K562 (cell line): ENCODE measurements around the gene CRIM1. TPM values are rescaled to one million over a fixed set of nuclear protein-coding genes. Genes with fewer than 3 reads are reported as not detected.
A peak's percentile ranks its signal among the peaks of the same experiment; 100 is the strongest.

Experiments
- ATAC-seq: fragments of 200-7000 bp; cut with Tn5 transposase; 3 replicates; pipeline ENCODE4 v1.9.1; 2020; ENCODE audit warnings: moderate library complexity
- BruUV-seq: library from RNA; stranded (reverse); fragments of 400-500 nt; replicated peaks from 2 replicates; lab custom pipeline; 2021; lab: Mats Ljungman, UMichigan
- CTCF ChIA-PET: fragments of 300-600 bp; formaldehyde crosslinking; extraction: SDS; loops from one replicate; lab custom pipeline; 2021; ENCODE audit warnings: low intra/inter-chr PET ratio; lab: Yijun Ruan, JAX
- POLR2A ChIA-PET: fragments of 300-600, 350-650 bp; sonication (Branson Sonifier 250); formaldehyde crosslinking; extraction: SDS; loops from one replicate; lab custom pipeline; 2021; ENCODE audit warnings: antibody characterized with exemption, inconsistent platforms; lab: Yijun Ruan, JAX
- DNase-seq, 4 experiments: peaks; one replicate each; pipeline versions ENCODE4 v3.0.0 to v3.0.0-alpha.2; 2011 to 2018; ENCODE audit warnings: low spot score in 3 of 4, mixed read lengths in 3 of 4; ENCODE audit errors: extremely low read depth in 1 of 4
- FAIRE-seq: peaks from 2 replicates; lab custom pipeline; 2011; peaks lifted over from hg19 to GRCh38; lab: Jason Lieb, UNC
- H2AFZ ChIP-seq: 2 replicates; pipeline ENCODE4 v1.6.0; 2011; ENCODE audit warnings: low read depth, low read length, control low read depth, inconsistent platforms
- H3K27ac ChIP-seq: fragments of 200-600 bp; 3 replicates; pipeline ENCODE4 v1.8.0; 2011; ENCODE audit warnings: low read depth, mild to moderate bottlenecking, control low read depth, inconsistent platforms, low read length, moderate library complexity, mixed read lengths; ENCODE audit errors: extremely low read depth
- H3K27me3 ChIP-seq, 2 experiments: fragments of 300-600 bp in 1 of 2; 2 replicates in 1 of 2; 3 replicates in 1 of 2; pipeline versions ENCODE4 v1.6.0 to v1.8.0; 2011; ENCODE audit warnings: inconsistent platforms in 2 of 2, low read length in 2 of 2, mild to moderate bottlenecking in 1 of 2, mixed read lengths in 1 of 2, moderate library complexity in 1 of 2; ENCODE audit not compliant: control insufficient read depth in 2 of 2, insufficient read depth in 2 of 2
- H3K36me3 ChIP-seq: fragments of 300-600 bp; 3 replicates; pipeline ENCODE4 v1.8.0; 2011; ENCODE audit warnings: mild to moderate bottlenecking, low read length, inconsistent platforms; ENCODE audit not compliant: control insufficient read depth, insufficient read depth
- H3K4me1 ChIP-seq, 2 experiments: fragments of 200-600 bp in 1 of 2; replicated peaks in 1 of 2; 2 replicates in 1 of 2; 3 replicates in 1 of 2; pipeline versions ENCODE4 v1.5.1 to v1.8.0; 2011; ENCODE audit warnings: inconsistent platforms in 2 of 2, low read length in 2 of 2, mild to moderate bottlenecking in 1 of 2, mixed read lengths in 1 of 2, moderate library complexity in 1 of 2; ENCODE audit not compliant: control insufficient read depth in 2 of 2, insufficient read depth in 2 of 2
- H3K4me2 ChIP-seq: 2 replicates; pipeline ENCODE4 v1.6.1; 2011; ENCODE audit warnings: low read length, control low read depth, inconsistent platforms, mixed read lengths; ENCODE audit not compliant: insufficient read depth
- H3K4me3 ChIP-seq: fragments of 200-600 bp; sonication (generic), shearing (Covaris generic); 2 replicates; pipeline ENCODE4 v1.5.1; 2016; ENCODE audit warnings: control low read depth, inconsistent platforms
- H3K79me2 ChIP-seq: fragments of 200-600 bp; 3 replicates; pipeline ENCODE4 v1.8.0; 2011; ENCODE audit warnings: low read length, inconsistent platforms; ENCODE audit not compliant: control insufficient read depth, insufficient read depth
- H3K9ac ChIP-seq, 2 experiments: 2 replicates each; pipeline versions ENCODE4 v1.6.0 to v1.6.1; 2011; ENCODE audit warnings: low read depth in 2 of 2, low read length in 2 of 2, control low read depth in 1 of 2, inconsistent platforms in 1 of 2, mild to moderate bottlenecking in 1 of 2, mixed read lengths in 1 of 2; ENCODE audit not compliant: insufficient read depth in 1 of 2
- H3K9me1 ChIP-seq: one replicate; pipeline ENCODE4 v1.6.0; 2011; ENCODE audit warnings: inconsistent platforms, mild to moderate bottlenecking, low read length, moderate library complexity; ENCODE audit not compliant: control insufficient read depth, insufficient read depth
- H3K9me3 ChIP-seq: replicated peaks from 2 replicates; pipeline ENCODE4 v1.5.1; 2011; ENCODE audit warnings: low read depth, low read length, inconsistent platforms; ENCODE audit not compliant: control insufficient read depth, insufficient read depth
- H4K20me1 ChIP-seq: replicated peaks from 2 replicates; pipeline ENCODE4 v1.6.1; 2011; ENCODE audit warnings: low read length, inconsistent platforms, mixed read lengths; ENCODE audit not compliant: control insufficient read depth, insufficient read depth
- CREM ChIP-seq: IDR thresholded peaks from 2 replicates; pipeline ENCODE4 v1.6.1; 2014; ENCODE audit warnings: antibody characterized with exemption, low read depth
- CTBP1 ChIP-seq: fragments of 450-650 bp; IDR thresholded peaks from 2 replicates; pipeline ENCODE4 v1.6.1; 2016; ENCODE audit warnings: borderline replicate concordance
- GABPB2 ChIP-seq: fragments of 250-450 bp; sonication (Bioruptor Pico); conservative IDR thresholded peaks from 2 replicates; pipeline ENCODE4 v1.5.1; 2021; ENCODE audit warnings: mild to moderate bottlenecking
- MAZ ChIP-seq, 2 experiments: fragments of 450-650 bp in 1 of 2; sonication (generic) in 1 of 2; formaldehyde crosslinking; IDR thresholded peaks in 1 of 2; conservative IDR thresholded peaks in 1 of 2; 2 replicates each; pipeline versions ENCODE4 v1.4.0 to v1.5.0; 2020; ENCODE audit warnings: mild to moderate bottlenecking in 1 of 2, missing genetic modification reagents in 1 of 2
- NR4A1 ChIP-seq, 2 experiments: fragments of 250-450 bp in 1 of 2; fragments of 450-650 bp in 1 of 2; sonication (Bioruptor Pico) in 1 of 2; IDR thresholded peaks; 2 replicates each; pipeline versions ENCODE4 v1.4.0 to v1.6.1; 2016 to 2020; ENCODE audit warnings: mild to moderate bottlenecking in 2 of 2, missing compliant biosample characterization in 1 of 2, missing genetic modification characterization in 1 of 2, moderate library complexity in 1 of 2
- RAD21 ChIP-seq, 2 experiments: fragments of 250-450 bp in 1 of 2; fragments of 450-650 bp in 1 of 2; sonication (Bioruptor Pico) in 1 of 2; formaldehyde crosslinking in 1 of 2; IDR thresholded peaks in 1 of 2; conservative IDR thresholded peaks in 1 of 2; 2 replicates each; pipeline versions ENCODE4 v1.4.0 to v1.8.0; 2020 to 2022; ENCODE audit warnings: mild to moderate bottlenecking in 2 of 2, moderate library complexity in 1 of 2
- SMC3 ChIP-seq: conservative IDR thresholded peaks from 2 replicates; pipeline ENCODE4 v1.6.1; 2011; ENCODE audit warnings: low read depth, low read length, improper control_type of control experiment; ENCODE audit not compliant: insufficient read depth
- ZNF699 ChIP-seq: fragments of 250-450 bp; sonication (Bioruptor Pico); IDR thresholded peaks from 2 replicates; pipeline ENCODE4 v1.8.0; 2021; ENCODE audit warnings: mild to moderate bottlenecking, moderate library complexity; ENCODE audit not compliant: insufficient replicate concordance
- in situ Hi-C: fragments of 300-500 bp; cut with MboI; formaldehyde crosslinking; loops from 4 replicates; pipeline ENCODE4 v1.15.0; 2018; ENCODE audit warnings: inconsistent platforms, mixed read lengths
- intact Hi-C: fragments of 100-400 bp; cut with micrococcal nuclease; formaldehyde crosslinking; loops from 2 replicates; pipeline ENCODE4 v1.14.2; 2022
- polyA plus RNA-seq, 8 experiments: library from polyadenylated mRNA; depleted of rRNA in 4 of 8; stranded (reverse) in 5 of 8; unstranded in 3 of 8; fragments of >200 nt; fragmentation: Nextera tagmentation in 2 of 8; fragmentation: Illumina TruSeq in 1 of 8; extraction: Ambion mirVana in 2 of 8; extraction: Trizol in 1 of 8; gene quantifications; 2 replicates each; pipeline versions ENCODE4 v1.2.1 to v1.2.3, GENCODE V29; 2011 to 2014; ENCODE audit warnings: inconsistent platforms in 1 of 8, missing spikeins in 1 of 8
- total RNA-seq, 7 experiments: library from RNA; depleted of rRNA in 6 of 7; stranded (reverse); fragments of >200 nt in 6 of 7; fragmentation: Illumina TruSeq in 2 of 7; extraction: Trizol in 2 of 7; gene quantifications; 2 replicates each; pipeline versions ENCODE4 v1.2.1 to v1.2.3, GENCODE V29; 2011 to 2021; ENCODE audit warnings: low replicate concordance in 1 of 7
- TF ChIP-seq, protein P1 (sequence below), 2 experiments: fragments of 450-650 bp; formaldehyde crosslinking in 1 of 2; IDR thresholded peaks; 2 replicates each; pipeline versions ENCODE4 v1.4.0 to v1.6.1; 2014 to 2020; ENCODE audit warnings: mild to moderate bottlenecking in 2 of 2, borderline replicate concordance in 1 of 2, low read depth in 1 of 2
- TF ChIP-seq, protein P2 (sequence below): fragments of 450-650 bp; formaldehyde crosslinking; IDR thresholded peaks from 2 replicates; pipeline ENCODE4 v1.4.0; 2020; ENCODE audit warnings: mild to moderate bottlenecking, moderate library complexity

CRIM1 gene
- total and polyA plus RNA-seq, 9 of the 15 experiments (the other 6 are each of a cell fraction or from before 2014, with no cell fraction given): 0.01 to 0.36 (median 0.06) TPM; not detected in 1

DNA sequence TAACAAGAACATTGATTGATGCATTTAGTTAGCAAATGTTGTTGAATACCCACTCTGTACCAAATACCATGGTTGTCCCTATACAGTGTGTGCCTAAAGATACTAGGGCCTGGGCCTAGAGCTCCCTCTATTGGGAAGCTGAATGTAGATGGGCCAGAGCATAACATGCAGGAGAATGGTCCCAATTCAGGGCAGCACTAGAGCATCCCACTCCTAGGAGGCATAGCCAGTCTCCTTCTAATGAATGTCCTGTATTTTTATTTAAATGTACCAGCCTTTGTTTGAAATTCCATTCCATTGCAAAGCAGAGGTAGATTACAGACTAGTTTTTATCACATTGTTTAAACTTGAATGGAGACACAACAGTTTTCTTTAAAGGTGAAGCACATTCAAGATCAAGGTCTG, 151.8 kb downstream of the CRIM1 start:
- no peaks in the 10 kb centered on the region for H3K9me1 ChIP-seq
- no peaks in the 10 kb centered on the region for H4K20me1 ChIP-seq
- H3K9ac ChIP-seq: no peak overlapping the region
- H3K79me2 ChIP-seq: no peaks in the 10 kb centered on the region
- intact Hi-C loops (loop anchor here (2.0 to 5.0 kb wide), 2 partner anchors 155 kb away; no protein-coding TSS in a partner anchor), in situ Hi-C loops (no loop called here)
- no peaks in the 10 kb centered on the region for H3K27me3 ChIP-seq
- ATAC-seq (peak; percentile 96), DNase-seq (peak; percentile 13 to 56 (median 33)), FAIRE-seq (peak; percentile 60)
- H3K4me1 ChIP-seq: peaks cover 0 to 9% of the 10 kb centered on the region in 2 experiments; a peak in 2 of 5 replicates
- ChIA-PET CTCF (no interaction called here), POLR2A (no interaction called here)
- no peaks in the 10 kb centered on the region for H3K9me3 ChIP-seq
- H3K27ac ChIP-seq: no peak overlapping the region
- H3K36me3 ChIP-seq: no peaks in the 10 kb centered on the region
- no peak overlapping the region for H3K4me2 ChIP-seq
- no peak overlapping the region for H2AFZ ChIP-seq
- H3K4me3 ChIP-seq: no peak overlapping the region
- BruUV-seq: no TSS peak
- TF ChIP-seq, protein P1, sequence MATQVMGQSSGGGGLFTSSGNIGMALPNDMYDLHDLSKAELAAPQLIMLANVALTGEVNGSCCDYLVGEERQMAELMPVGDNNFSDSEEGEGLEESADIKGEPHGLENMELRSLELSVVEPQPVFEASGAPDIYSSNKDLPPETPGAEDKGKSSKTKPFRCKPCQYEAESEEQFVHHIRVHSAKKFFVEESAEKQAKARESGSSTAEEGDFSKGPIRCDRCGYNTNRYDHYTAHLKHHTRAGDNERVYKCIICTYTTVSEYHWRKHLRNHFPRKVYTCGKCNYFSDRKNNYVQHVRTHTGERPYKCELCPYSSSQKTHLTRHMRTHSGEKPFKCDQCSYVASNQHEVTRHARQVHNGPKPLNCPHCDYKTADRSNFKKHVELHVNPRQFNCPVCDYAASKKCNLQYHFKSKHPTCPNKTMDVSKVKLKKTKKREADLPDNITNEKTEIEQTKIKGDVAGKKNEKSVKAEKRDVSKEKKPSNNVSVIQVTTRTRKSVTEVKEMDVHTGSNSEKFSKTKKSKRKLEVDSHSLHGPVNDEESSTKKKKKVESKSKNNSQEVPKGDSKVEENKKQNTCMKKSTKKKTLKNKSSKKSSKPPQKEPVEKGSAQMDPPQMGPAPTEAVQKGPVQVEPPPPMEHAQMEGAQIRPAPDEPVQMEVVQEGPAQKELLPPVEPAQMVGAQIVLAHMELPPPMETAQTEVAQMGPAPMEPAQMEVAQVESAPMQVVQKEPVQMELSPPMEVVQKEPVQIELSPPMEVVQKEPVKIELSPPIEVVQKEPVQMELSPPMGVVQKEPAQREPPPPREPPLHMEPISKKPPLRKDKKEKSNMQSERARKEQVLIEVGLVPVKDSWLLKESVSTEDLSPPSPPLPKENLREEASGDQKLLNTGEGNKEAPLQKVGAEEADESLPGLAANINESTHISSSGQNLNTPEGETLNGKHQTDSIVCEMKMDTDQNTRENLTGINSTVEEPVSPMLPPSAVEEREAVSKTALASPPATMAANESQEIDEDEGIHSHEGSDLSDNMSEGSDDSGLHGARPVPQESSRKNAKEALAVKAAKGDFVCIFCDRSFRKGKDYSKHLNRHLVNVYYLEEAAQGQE (IDR thresholded peaks at IDR 0.05; ENCODE audit: borderline replicate concordance): peak; percentile 58; the same call in 1 of the 2 replicates
- TF ChIP-seq, protein P1 (CRISPR knock-in tag; IDR thresholded peaks at IDR 0.05; ENCODE audit: low read depth): no peak
- TF ChIP-seq CREM (0 out of 2 replicates have a peak, but pooled peaks have one; percentile 22), MAZ (CRISPR knock-in tag; conservative IDR thresholded peaks at IDR 0.05 in 1 of 2, IDR thresholded peaks at IDR 0.05 in 1 of 2) (peak in 1 of 2 experiments; percentile 52; a peak in 1 of 4 replicates), GABPB2 (no peak), CTBP1 (peak; percentile 31; the same call in 1 of the 2 replicates), NR4A1 (CRISPR knock-in tag; IDR thresholded peaks at IDR 0.05) (no peak), NR4A1 (tag; IDR thresholded peaks at IDR 0.05) (no peak), RAD21 (CRISPR knock-in tag; conservative IDR thresholded peaks at IDR 0.05 in 1 of 2, IDR thresholded peaks at IDR 0.05 in 1 of 2) (peak; percentile 72 to 81), ZNF699 (CRISPR knock-in tag) (no peak), SMC3 (peak; percentile 55; the same call in 1 of the 2 replicates)
- TF ChIP-seq, protein P2, sequence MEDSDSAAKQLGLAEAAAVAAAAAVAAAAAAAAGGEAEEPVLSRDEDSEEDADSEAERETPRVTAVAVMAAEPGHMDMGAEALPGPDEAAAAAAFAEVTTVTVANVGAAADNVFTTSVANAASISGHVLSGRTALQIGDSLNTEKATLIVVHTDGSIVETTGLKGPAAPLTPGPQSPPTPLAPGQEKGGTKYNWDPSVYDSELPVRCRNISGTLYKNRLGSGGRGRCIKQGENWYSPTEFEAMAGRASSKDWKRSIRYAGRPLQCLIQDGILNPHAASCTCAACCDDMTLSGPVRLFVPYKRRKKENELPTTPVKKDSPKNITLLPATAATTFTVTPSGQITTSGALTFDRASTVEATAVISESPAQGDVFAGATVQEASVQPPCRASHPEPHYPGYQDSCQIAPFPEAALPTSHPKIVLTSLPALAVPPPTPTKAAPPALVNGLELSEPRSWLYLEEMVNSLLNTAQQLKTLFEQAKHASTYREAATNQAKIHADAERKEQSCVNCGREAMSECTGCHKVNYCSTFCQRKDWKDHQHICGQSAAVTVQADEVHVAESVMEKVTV (CRISPR knock-in tag): peak; percentile 60; the same call in 1 of the 2 replicates
